Measurements from ENCODE around the gene TRAPPC2L.
A peak's percentile ranks its signal among the peaks of the same experiment; 100 is the strongest.

Gene TRAPPC2L

DNA sequence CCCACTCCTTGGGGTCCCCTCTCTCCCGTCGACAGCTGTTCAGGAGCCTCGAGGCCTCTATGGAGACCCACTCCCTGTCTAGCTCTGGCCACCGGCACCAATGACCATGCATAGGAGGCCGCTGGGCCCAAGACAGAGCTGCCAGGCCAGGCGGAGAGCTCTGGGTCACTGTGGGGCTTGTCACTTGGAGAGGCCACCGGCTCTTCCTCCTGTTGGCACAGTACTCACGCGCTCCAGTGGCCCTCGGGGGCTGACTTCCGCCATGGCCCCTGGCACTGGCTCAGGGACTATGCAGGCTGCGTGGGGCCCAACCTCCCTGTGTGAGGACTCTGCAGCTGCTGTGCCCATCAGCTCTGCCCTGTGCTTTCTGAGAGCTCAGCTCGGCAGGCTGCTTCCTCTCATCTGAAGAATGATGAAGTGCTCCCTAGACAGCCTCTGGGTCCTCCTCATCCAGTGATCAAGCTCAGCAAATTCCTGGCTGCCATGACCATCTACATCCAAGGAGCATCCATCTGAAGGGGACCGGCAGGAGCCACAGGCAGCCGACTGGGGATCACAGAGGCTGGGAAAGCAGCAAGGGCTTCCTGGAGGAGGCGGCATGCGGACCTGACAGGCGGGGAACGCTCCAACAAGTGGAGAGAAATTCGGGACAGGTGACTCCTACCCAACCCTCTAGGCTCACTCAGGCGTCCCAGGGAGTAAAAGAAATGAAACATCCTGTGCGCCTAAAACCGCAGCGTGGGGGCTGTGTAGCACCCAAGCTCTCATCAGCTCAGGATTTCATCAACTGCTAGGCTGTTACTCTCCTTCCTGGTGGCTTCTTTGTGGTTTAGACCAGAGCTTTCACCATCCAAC, 17.0 kb upstream of the TRAPPC2L start:
- peaks cover 93% of the 10 kb centered on the region for H3K36me3 Mint-ChIP-seq (ENCODE audit: low read depth)
- no peak overlapping the region for H3K4me3 Mint-ChIP-seq
- H3K27ac Mint-ChIP-seq: no peak overlapping the region
- H3K4me1 Mint-ChIP-seq (ENCODE audit: low read depth): peaks cover 28% of the 10 kb centered on the region
- H3K9me3 Mint-ChIP-seq: no peaks in the 10 kb centered on the region
- no peaks in the 10 kb centered on the region for H3K27me3 Mint-ChIP-seq
- intact Hi-C loops (cut with micrococcal nuclease): no loop called here

DNA sequence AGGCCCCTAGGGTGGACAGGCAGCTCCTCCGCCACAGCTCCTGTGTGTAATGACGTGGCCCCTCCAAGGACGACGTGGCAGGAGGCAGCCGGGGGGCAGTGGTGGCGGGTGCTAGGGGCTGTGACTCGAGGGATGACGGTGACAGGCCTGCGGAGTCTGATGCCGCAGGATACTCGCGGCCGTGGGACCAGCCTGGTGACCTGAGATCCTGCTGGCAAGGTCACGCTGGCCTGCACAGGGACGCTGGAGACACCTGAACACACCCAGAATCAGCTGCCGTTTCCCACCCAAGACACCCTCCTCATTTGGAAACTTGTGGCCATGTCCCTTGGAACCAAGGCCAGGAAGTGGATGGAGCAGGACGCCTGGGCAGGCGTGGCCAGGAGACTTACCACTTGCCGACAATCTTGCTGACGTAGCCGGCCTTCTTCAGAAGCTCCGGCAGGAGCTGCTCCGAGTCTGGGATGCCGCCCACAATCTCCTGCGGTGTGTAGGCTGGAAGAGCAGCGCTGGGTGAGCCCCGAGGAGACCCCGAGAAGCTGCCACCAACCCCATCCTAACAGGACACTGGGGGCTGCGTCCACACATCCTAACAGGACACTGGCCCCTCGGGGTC, 16.2 kb upstream of the TRAPPC2L start:
- Mint-ChIP-seq H3K4me1 (ENCODE audit: low read depth) (peaks cover 28% of the 10 kb centered on the region), H3K9me3 (no peaks in the 10 kb centered on the region), H3K4me3 (no peak overlapping the region), H3K27ac (no peak overlapping the region), H3K27me3 (no peaks in the 10 kb centered on the region), H3K36me3 (ENCODE audit: low read depth) (peaks cover 86% of the 10 kb centered on the region)
- intact Hi-C loops (cut with micrococcal nuclease): no loop called here

DNA sequence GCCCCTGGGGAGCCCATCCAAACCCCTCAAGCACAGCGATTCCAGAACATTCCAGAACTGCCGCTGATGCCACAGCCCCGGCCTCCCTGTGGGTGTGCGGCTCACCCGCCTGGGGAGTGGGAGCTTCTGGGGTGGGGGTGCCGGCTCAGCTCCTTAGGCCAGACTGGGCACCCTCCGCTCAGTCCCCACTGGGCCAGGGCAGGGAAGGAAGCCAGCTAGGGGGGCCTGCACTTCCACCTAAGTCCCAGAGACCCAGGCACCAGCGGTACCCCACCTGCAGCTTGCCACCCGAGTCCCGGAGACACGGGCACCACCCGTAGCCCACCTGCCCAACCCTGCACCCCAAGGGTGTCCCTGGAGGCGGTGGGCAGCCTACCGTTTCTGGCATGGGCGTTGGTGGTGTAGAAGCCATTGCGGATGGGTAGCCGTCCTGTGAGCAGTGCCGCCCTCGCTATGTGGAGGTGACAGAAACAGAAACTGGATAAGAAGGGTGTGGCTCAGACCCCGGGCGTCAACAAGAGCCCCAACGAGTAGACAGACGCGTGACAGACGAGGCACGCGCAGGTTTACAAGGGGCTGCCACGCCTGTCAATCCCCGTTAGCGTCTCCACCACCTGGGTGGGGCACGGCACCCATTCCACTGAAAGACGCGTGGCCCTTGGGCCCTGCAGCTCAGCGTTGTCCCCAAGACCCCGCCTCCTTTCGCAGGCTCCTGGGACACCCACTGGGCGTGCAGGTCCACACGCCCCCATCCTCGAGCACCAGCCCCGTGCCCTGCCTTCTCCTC, 15.2 kb upstream of the TRAPPC2L start:
- H3K4me3 Mint-ChIP-seq: no peak overlapping the region
- no peak overlapping the region for H3K27ac Mint-ChIP-seq
- H3K4me1 Mint-ChIP-seq (ENCODE audit: low read depth): peaks cover 34% of the 10 kb centered on the region
- H3K27me3 Mint-ChIP-seq: no peaks in the 10 kb centered on the region
- peaks cover 82% of the 10 kb centered on the region for H3K36me3 Mint-ChIP-seq (ENCODE audit: low read depth)
- intact Hi-C loops (cut with micrococcal nuclease): no loop called here
- no peaks in the 10 kb centered on the region for H3K9me3 Mint-ChIP-seq

DNA sequence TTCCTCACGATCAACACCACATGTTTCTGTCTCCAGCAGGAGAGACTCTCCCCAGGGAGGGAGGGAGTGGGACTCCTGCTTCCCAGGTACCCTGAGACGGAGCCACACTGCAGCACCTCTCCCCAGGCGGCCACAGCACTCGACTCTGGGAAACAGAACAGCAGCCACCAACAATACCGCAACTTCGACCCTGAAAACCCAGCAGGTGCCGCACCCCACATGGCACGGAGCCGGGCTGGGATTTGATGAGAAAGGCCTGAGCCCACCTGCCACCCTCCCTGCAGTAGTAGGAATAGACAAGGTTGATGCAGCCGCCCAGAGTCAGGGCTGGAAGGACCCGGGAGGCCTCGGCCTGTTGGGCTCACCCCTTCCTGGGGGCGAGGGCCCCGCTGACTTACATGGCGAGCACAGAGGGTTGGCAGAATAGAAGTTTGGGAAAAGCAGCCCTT, 14.6 kb upstream of the TRAPPC2L start:
- H3K9me3 Mint-ChIP-seq: no peaks in the 10 kb centered on the region
- no peaks in the 10 kb centered on the region for H3K27me3 Mint-ChIP-seq
- no peak overlapping the region for H3K27ac Mint-ChIP-seq
- peaks cover 34% of the 10 kb centered on the region for H3K4me1 Mint-ChIP-seq (ENCODE audit: low read depth)
- intact Hi-C loops (cut with micrococcal nuclease): no loop called here
- peaks cover 82% of the 10 kb centered on the region for H3K36me3 Mint-ChIP-seq (ENCODE audit: low read depth)
- H3K4me3 Mint-ChIP-seq: no peak overlapping the region

DNA sequence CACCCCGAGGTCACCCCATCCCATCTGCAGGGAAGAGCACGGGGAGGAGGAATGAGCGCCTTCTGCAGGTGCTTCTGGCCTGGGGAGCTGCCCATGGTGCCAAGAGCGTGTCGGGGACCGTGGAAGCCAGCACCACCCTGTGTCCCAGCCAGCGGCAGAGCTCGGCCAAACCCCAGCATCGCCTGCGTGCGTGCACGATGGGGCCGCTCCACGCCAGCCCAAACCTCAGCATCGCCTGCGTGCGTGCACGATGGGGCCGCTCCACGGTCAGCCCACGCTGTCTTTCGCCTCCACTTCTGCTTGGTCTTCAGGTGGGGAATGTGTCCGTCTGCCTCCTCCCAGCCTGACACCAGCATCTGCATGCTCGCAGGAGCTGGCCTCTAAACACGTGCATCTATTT, 14.1 kb upstream of the TRAPPC2L start:
- Mint-ChIP-seq H3K4me1 (ENCODE audit: low read depth) (peaks cover 34% of the 10 kb centered on the region), H3K9me3 (no peaks in the 10 kb centered on the region), H3K27me3 (no peaks in the 10 kb centered on the region), H3K36me3 (ENCODE audit: low read depth) (peaks cover 82% of the 10 kb centered on the region), H3K4me3 (no peak overlapping the region), H3K27ac (no peak overlapping the region)
- intact Hi-C loops (cut with micrococcal nuclease): no loop called here

DNA sequence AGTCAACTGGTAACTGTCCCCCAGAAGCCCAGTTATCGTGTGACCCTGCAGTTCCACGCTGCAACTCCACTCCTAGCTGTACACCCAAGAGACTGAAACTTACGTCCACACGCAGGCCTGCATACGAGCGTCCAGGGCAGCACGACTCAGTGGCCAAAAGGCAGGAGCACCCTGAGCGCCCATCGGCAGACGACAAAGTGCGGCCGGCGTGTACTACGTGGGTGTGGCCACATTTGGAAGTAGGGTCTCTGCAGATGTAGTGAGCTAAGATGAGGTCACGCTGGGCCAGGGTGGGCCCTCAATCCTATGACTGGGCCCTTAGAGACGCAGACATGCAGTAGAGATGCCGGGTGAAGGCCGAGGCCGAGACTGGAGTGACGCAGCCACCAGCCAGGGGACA, 13.7 kb upstream of the TRAPPC2L start:
- Mint-ChIP-seq H3K9me3 (no peaks in the 10 kb centered on the region), H3K36me3 (ENCODE audit: low read depth) (peaks cover 82% of the 10 kb centered on the region)

DNA sequence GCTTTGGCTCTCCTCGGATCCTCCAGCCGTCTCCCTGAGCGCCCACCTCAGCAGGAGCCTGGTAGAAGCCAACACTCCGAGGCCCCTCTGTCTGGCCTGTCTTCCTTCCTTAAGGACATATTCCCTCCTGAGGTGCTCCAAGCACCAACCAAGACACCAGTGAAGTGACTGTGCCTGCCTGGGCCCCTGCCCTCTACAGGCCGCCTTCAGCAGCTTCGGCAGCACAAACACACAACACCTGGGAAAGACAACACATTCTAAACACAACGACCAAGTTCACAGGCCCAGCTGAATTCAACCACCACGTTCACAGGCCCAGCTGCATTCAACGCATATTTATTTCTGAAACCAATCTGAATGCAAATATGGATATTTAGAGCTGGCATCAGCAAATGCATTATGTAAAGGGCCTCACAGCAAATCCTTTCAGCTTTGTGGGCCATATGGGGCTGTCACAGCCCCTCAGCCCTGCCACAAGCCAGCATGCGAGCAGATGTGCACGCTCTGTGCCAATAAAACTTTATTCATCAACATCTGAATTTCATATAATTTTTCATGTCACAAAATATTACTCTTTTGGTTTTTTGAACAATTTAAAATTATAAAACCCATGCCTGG, 12.4 kb upstream of the TRAPPC2L start:
- Mint-ChIP-seq H3K9me3 (no peaks in the 10 kb centered on the region), H3K4me1 (ENCODE audit: low read depth) (peaks cover 34% of the 10 kb centered on the region), H3K36me3 (ENCODE audit: low read depth) (peaks cover 82% of the 10 kb centered on the region), H3K27me3 (no peaks in the 10 kb centered on the region), H3K27ac (no peak overlapping the region), H3K4me3 (no peak overlapping the region)
- intact Hi-C loops (cut with micrococcal nuclease): no loop called here

More for the DNA sequence above, 13.7 kb upstream of the TRAPPC2L start:
- intact Hi-C loops (cut with micrococcal nuclease): no loop called here
- H3K27ac Mint-ChIP-seq: no peak overlapping the region
- no peaks in the 10 kb centered on the region for H3K27me3 Mint-ChIP-seq
- H3K4me1 Mint-ChIP-seq (ENCODE audit: low read depth): peaks cover 34% of the 10 kb centered on the region
- H3K4me3 Mint-ChIP-seq: no peak overlapping the region

DNA sequence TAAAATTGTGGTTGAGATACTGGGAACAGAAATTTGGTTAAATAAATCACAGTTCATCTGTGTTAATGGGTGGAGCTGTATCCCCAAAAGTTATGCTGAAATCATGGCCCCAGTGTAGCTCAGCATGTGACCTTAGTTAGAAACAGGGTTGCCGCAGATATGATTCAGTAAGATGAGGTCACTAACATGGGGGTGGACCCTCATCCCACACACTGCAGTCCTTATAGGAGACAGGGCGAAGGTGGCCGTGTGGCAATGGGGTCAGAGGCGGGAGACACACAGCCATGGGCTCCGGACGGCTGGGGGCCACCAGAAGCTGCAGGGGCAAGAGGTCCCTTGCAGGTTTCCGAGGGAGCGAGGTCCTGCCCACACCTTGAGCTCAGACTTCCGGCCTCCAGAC, 10.8 kb upstream of the TRAPPC2L start:
- H3K27me3 Mint-ChIP-seq: no peaks in the 10 kb centered on the region
- no peak overlapping the region for H3K4me3 Mint-ChIP-seq
- intact Hi-C loops (cut with micrococcal nuclease): no loop called here
- H3K27ac Mint-ChIP-seq: no peak overlapping the region
- peaks cover 19% of the 10 kb centered on the region for H3K4me1 Mint-ChIP-seq (ENCODE audit: low read depth)
- no peaks in the 10 kb centered on the region for H3K9me3 Mint-ChIP-seq
- H3K36me3 Mint-ChIP-seq (ENCODE audit: low read depth): peaks cover 82% of the 10 kb centered on the region

DNA sequence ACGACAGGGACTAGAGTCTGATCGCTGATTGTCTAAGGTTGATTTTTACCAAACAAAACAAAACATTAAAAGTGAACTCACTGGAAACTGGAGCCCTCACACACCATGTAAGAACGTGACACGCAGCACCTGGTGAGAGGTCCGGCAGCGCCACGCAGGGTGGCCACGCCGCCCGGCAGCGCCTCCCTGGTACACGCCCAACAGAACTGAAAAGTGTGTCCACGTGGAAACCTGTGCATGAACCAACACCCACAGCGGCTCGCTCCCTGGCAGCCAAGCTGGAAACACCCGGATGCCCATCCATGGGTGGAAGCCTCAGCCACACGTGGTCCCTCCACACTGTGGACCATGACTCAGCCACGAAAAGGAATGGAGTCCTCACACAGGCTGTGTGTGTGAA, 9.3 kb upstream of the TRAPPC2L start:
- no peaks in the 10 kb centered on the region for H3K27me3 Mint-ChIP-seq
- no peaks in the 10 kb centered on the region for H3K9me3 Mint-ChIP-seq
- peaks cover 82% of the 10 kb centered on the region for H3K36me3 Mint-ChIP-seq (ENCODE audit: low read depth)
- H3K4me3 Mint-ChIP-seq: no peak overlapping the region
- no peak overlapping the region for H3K27ac Mint-ChIP-seq
- intact Hi-C loops (cut with micrococcal nuclease): no loop called here
- peaks cover 20% of the 10 kb centered on the region for H3K4me1 Mint-ChIP-seq (ENCODE audit: low read depth)

DNA sequence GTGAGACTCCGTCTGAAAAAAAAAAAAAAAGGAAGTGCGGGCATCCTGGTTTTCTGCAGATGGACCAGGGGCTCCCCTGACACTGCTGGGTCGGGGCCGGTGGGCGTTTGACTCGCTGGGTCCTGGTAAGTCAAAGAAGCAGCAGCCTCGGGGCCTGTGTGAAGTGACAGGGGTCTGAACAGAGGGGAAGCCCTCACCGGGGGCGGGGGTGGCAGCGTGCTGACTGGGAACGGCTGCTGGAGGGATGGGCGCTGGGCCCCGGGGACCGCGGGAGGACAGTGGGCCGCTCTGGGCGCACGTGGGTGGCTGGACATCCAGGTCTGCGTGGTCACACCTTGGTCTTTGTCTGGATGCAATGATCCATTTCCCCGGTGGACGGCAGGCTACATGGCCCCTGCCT, 8.4 kb upstream of the TRAPPC2L start:
- Mint-ChIP-seq H3K27me3 (no peaks in the 10 kb centered on the region), H3K4me3 (no peak overlapping the region), H3K36me3 (ENCODE audit: low read depth) (peaks cover 74% of the 10 kb centered on the region), H3K4me1 (ENCODE audit: low read depth) (peaks cover 26% of the 10 kb centered on the region), H3K9me3 (no peaks in the 10 kb centered on the region), H3K27ac (no peak overlapping the region)
- intact Hi-C loops (cut with micrococcal nuclease): no loop called here

DNA sequence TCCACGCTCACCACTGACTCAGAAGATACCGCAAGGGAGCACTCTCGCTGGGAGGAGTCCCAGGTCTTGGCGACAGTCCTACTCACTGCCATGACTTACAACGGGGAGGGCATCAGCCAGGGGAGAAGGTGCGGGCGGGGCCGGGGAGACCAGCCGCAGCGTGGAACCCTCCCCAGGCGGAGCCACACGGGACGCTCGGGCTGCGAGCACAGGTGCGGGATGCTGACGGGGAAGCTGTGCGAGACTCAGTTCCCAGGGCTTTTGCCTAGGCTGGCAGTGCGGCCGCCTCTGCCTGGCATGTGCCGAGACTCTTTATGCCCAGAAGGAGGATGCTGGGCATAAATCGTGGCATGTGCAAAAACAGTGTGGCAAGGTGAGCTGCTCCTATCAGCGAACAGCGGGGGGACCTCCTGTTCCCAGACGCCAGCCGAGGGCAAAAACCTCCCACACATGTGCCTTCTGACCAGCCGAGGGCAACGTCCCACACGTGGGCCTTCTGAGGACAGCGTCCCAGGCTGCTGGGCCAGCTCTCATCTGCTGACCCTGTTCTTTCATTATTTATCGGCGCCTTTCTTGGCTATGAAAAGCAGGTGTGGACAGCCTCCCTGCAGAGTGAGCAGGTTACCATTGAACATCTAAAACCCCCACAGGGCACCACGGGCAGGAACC, 6.3 kb upstream of the TRAPPC2L start:
- peaks cover 68% of the 10 kb centered on the region for H3K36me3 Mint-ChIP-seq (ENCODE audit: low read depth)
- H3K4me1 Mint-ChIP-seq (ENCODE audit: low read depth): peaks cover 47% of the 10 kb centered on the region
- intact Hi-C loops (cut with micrococcal nuclease): no loop called here

DNA sequence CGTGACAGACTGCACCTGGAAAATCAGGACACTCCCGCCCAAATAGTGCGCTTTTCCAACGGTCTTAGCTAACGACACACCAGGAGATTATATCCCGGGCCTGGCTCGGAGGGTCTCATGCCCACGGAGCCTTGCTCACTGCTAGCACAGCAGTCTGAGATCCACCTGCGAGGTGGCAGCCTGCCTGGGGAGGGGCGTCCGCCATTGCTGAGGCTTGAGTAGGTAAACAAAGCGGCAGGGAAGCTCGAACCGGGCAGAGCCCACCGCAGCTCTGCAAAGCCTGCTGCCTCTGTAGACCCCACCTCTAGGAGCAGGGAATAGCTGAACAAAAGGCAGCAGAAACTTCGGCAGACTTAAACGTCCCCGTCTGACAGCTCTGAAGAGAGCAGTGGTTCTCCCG, 5.3 kb upstream of the TRAPPC2L start:
- H3K27me3 Mint-ChIP-seq: no peaks in the 10 kb centered on the region
- no peak overlapping the region for H3K4me3 Mint-ChIP-seq
- peaks cover 45% of the 10 kb centered on the region for H3K4me1 Mint-ChIP-seq (ENCODE audit: low read depth)
- intact Hi-C loops (cut with micrococcal nuclease): no loop called here
- H3K9me3 Mint-ChIP-seq: no peaks in the 10 kb centered on the region
- peaks cover 67% of the 10 kb centered on the region for H3K36me3 Mint-ChIP-seq (ENCODE audit: low read depth)
- no peak overlapping the region for H3K27ac Mint-ChIP-seq

More for the DNA sequence above, 6.3 kb upstream of the TRAPPC2L start:
- Mint-ChIP-seq H3K27me3 (no peaks in the 10 kb centered on the region), H3K9me3 (no peaks in the 10 kb centered on the region), H3K27ac (no peak overlapping the region), H3K4me3 (no peak overlapping the region)

DNA sequence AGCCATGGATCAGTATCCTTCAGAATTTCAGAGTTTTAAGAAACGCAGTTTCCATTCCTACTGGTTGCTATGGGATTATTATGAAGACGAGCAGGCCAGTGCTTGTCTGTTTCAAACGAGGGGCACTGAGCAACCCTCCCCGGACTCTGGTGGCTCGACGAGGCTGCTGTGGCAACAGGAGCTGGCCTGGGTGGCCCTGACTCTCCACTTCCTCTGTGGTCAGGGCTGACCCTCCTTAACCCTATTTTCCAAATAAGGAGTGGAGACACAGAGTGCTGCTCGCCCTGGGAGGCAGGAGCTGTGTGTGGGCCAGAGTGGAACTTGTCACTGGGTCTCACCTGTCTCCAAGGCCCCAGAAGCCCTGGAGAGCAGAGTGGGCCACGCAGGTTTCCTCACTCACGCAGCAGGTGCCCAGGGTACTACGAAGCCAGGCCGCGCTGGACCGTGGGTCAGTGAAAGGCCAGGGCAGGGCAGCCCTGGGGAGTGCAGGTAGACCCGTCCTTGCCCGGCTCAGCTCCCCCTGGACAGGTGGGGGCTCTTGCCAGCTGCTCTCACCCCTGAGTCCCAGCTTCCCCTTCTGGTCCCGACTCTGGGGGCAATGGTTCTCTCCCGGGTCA, 3.5 kb upstream of the TRAPPC2L start:
- Mint-ChIP-seq H3K36me3 (ENCODE audit: low read depth) (peaks cover 58% of the 10 kb centered on the region), H3K27ac (peak overlapping the region; percentile 69), H3K4me1 (ENCODE audit: low read depth) (peaks cover 56% of the 10 kb centered on the region), H3K9me3 (no peaks in the 10 kb centered on the region), H3K4me3 (peak overlapping the region; percentile 2), H3K27me3 (no peaks in the 10 kb centered on the region)
- intact Hi-C loops (cut with micrococcal nuclease): no loop called here
